GM12801 (cell line): ENCODE data around the gene PDLIM5.

Source experiments
- CTCF ChIP-seq: IDR thresholded peaks from one replicate; pipeline ENCODE4 v1.5.1; 2011; ENCODE audit warnings: control low read depth; ENCODE audit not compliant: insufficient read length; ENCODE audit errors: extremely low read depth

PDLIM5 gene

GRCh38 chr4:94516067-94516466 lies 64.3 kb downstream of the PDLIM5 start:
- TF ChIP-seq CTCF: no peak

- no peak for TF ChIP-seq CTCF
These were observed 65.3 kb downstream of the PDLIM5 start for GRCh38 chr4:94516999-94517398.

GRCh38 chr4:94517492-94517891 lies 65.8 kb downstream of the PDLIM5 start:
- TF ChIP-seq CTCF: no peak

- TF ChIP-seq CTCF: no peak
These were observed 67.3 kb downstream of the PDLIM5 start for GRCh38 chr4:94519019-94519418.

- TF ChIP-seq CTCF: no peak
These were observed 68.4 kb downstream of the PDLIM5 start for GRCh38 chr4:94519925-94520789.

GRCh38 chr4:94523033-94523580 lies 71.4 kb downstream of the PDLIM5 start:
- no peak for TF ChIP-seq CTCF

GRCh38 chr4:94523617-94524016 lies 71.9 kb downstream of the PDLIM5 start:
- TF ChIP-seq CTCF: no peak
